T-helper 1 cell treated with Interleukin-12 subunit alpha and Interleukin-12 subunit beta and Interleukin-4 antibody, amounts not matched to agents 30 ng/mL and 1 ng/mL, for 36 hours (primary cell): ENCODE data around the gene MUC3A. TPM values are rescaled to one million over a fixed set of nuclear protein-coding genes. Genes with fewer than 3 reads are reported as not detected.

Experiments
- total RNA-seq: library from RNA; stranded (reverse); gene quantifications from 2 replicates; pipeline ENCODE4 v1.2.3, GENCODE V29; 2022

MUC3A gene
- total RNA-seq, 1 donor from 2014 or later = not detected

Other genes starting within 250 kb of the MUC3A start
- gene POP7, start 243.4 kb upstream of the MUC3A start, total RNA-seq = 42.5 TPM in 2 replicates
- gene EPO, start 229.1 kb upstream of the MUC3A start, total RNA-seq = not detected in 2 replicates
- not detected in 2 replicates for gene ZAN, start 215.9 kb upstream of the MUC3A start, total RNA-seq
- gene EPHB4, start 122.0 kb upstream of the MUC3A start, total RNA-seq = 1.0 TPM in 2 replicates
- gene SLC12A9, start 96.8 kb upstream of the MUC3A start, total RNA-seq = 52.4 TPM in 2 replicates
- gene TRIP6, start 82.1 kb upstream of the MUC3A start, total RNA-seq = 26.3 and 28.4 TPM in 2 replicates
- 229 and 233 TPM in 2 replicates for gene SRRT, start 74.4 kb upstream of the MUC3A start, total RNA-seq
- 3.3 and 3.7 TPM in 2 replicates for gene UFSP1, start 59.8 kb upstream of the MUC3A start, total RNA-seq
- gene ACHE, start 53.6 kb upstream of the MUC3A start, total RNA-seq = 0.17 and 0.42 TPM in 2 replicates
- gene MUC12, start 20.0 kb downstream of the MUC3A start, total RNA-seq = not detected in 2 replicates
- gene MUC17, start 70.5 kb downstream of the MUC3A start, total RNA-seq = not detected in 2 replicates
- gene TRIM56, start 135.9 kb downstream of the MUC3A start, total RNA-seq = 63.4 and 73.7 TPM in 2 replicates
- 0.17 TPM in 1 of 2 replicates, not detected in the other for gene SERPINE1, start 177.6 kb downstream of the MUC3A start, total RNA-seq
- gene AP1S1, start 204.9 kb downstream of the MUC3A start, total RNA-seq = 41.1 and 42.3 TPM in 2 replicates
- gene VGF, start 216.0 kb downstream of the MUC3A start, total RNA-seq = 0.20 and 0.37 TPM in 2 replicates
- not detected in 2 replicates for gene NAT16, start 230.8 kb downstream of the MUC3A start, total RNA-seq